COLO668 (cell line): Measurements from ENCODE around the gene TNFSF10.
"Not testable (repeated sequence)": the region's sequence is repeated elsewhere in the genome, so short reads cannot be mapped to it uniquely, and the experiment has no call there.

ENCODE experiments used
- DNase-seq: peaks from one replicate; lab custom pipeline; 2025; ENCODE audit not compliant: unreplicated experiment; lab: John Stamatoyannopoulos, UW

The TNFSF10 gene

DNA sequence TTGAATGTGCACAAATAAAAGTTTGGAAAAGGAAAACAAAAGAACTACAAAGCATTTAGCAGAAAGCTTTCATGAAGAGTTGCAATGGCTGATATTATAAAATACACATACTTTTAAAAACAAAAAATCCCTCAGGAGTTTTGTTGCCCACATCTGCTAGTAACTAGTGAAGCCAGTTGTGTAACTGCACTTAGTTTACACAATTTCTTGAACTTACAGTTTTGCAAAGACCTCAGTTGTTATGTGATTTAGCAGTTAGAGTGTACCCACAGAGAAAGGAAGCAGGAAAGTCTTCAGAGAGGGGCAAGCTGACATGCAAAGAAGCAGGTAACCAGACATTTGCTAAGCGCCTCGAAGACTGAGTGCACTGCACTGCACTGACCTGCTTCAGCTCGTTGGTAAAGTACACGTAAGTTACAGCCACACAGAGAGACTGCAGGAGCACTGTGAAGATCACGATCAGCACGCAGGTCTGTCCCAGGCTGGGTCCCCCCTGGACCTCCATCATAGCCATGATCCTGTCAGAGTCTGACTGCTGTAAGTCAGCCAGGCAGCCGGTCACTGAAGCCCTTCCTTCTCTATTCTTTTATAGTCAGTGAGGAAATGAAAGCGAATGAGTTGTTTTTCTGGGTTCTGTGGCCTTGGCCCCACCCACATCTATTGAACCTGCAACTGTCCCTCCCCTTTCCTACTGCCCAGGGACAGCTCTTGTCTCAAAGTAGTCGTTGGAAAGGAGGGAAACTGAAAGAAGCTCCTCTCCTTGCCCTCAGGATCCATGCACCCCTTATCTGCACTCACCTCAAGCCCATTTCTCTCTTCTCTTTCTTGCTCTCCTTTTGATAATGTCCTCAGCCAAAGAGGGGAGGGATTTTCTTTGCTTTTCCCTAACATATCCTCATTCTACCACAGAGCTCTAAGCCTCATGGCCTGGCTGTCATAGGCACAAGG, at the start of gene TNFSF10:
Gene TNFSF10 (minus strand): TSS at position 560 of the 948 bp plus-strand sequence. CDS start 46 bp downstream, at position 514.
- no peak for DNase-seq

DNA sequence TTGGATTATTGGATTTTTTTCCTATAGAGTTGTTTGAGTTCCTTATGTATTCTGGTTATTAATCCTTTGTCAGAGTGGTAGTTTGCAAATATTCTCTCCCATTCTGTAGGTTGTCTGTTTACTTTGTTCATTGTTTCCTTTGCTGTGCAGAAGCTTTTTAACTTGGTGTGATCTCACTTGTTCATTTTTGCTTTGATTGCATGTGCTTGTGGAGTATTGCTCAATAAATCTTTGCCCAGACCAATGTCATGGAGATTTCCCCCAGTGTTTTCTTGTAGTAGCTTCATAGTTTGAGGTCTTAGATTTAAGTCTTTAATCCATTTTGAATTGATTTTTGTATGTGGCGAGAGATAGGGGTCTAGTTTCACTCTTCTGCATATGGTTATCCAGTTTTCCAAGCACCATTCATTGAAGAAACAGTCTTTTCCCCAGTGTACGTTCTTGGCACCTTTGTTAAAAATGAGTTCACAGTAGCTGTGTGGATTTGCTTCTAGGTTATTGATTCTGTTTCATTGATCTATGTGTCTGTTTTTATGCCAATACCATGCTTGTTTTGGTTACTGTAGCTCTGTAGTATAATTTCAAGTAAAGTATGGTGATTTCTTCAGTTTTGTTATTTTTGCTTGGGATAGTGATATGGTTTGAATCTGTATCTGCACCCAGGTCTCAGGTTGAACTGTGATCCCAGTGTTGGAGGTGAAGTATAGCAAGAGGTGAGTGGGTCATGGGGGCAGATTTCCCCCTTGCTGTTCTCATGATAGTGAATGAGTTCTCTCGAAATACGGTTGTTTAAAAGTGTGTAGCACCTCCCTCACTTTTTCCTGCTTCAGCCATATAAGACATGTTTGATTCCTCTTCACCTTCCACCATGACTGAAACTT, 46.1 kb upstream of the TNFSF10 start:
- DNase-seq, result no peak

DNA sequence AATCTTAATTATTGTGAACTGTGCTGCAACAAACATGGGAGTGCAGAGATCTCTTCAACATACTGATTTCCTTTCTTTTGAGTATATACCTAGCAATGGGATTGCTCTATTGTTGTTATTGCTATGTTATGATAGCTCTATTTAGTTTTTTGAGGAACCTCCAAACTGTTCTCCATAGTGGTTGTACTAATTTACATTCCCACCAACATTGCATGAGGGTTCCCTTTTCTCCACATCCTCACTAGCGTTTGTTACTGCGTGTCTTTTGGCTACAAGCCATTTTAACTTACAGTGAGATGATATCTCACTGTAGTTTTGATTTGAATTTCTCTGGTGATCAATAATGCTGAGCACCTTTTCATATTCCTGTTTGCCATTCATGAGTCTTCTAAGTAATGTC, 45.5 kb upstream of the TNFSF10 start:
- no peak for DNase-seq

DNA sequence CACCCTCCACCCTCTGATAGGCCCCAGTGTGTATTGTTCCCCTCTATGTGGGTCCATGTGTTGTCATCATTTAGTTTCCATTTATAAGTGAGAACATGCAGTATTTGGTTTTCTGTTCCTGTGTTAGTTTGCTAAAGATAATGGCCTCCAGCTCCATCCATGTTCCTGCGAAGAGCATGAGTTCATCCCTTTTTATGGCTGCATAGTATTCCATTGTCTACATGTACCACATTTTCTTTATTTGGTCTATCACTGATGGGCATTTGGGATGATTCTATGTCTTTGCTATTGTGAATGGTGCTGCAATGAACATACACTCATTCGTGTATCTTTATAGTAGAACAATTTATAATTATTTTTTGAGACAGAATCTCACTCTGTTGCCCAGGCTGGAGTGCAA, 43.6 kb upstream of the TNFSF10 start:
- DNase-seq, result not testable (repeated sequence)

DNA sequence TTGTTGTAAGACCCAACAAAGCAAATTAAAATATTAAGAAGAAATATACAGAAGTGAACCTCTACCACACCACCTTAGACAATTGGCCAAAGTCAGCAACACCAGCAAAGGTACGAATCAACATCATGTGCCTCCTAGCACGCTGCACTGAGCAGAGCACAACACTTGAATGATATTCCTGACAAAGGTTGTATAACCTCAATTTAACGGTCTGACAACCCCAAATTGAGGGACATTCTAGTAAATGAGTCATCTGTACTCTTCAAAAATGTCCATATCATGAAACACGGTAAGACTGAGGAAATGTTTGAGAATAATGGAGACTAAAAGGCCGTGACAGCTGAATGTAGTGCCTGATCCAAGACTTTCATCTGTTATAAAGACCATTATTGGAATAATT, 41.3 kb upstream of the TNFSF10 start:
- no peak for DNase-seq

DNA sequence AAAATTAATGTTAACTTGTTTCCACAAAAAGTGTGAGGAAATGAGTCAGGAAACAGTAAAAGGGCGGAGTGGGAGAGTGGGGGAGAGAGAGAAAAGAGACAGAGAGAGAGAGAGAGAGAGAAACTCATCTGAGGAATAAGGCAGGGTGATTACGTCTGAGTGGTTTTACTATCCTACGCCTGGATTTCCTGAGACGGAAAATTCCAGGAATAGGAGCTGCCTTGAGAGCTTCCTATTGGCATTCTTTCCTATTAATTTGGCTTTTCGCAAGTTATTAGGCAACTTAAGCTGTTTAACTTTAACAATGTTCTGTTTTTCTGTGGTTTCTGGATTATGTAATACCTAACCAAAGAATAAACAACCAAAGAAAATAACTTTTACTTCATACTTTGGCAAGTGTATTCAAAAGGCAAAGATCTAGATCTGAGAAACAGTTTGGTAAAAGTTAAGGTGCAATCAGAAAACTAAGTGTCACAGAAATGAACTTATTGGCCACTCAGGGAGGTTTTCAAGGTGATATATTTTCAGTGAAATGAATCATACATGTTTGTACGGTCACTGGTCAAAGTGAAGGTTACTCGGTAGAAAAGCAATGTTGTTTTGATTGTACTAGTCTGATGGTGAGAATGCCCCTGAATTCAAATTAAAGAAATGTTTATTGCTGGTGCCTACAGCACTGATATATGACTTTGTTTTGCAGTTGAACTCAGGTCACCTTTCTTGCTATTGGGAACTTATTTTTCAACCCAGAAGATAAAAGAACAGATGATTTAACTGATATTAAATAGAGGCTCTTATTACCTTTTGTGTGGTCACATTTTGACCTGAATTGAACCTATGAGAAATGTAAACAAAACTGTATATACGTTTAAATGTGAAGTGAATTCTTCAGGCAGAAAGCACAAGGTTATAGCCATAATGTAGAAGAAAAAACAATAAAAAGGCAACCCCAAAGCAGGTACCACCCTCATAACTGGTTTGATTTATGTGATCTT, 39.9 kb upstream of the TNFSF10 start:
- no peak for DNase-seq

DNA sequence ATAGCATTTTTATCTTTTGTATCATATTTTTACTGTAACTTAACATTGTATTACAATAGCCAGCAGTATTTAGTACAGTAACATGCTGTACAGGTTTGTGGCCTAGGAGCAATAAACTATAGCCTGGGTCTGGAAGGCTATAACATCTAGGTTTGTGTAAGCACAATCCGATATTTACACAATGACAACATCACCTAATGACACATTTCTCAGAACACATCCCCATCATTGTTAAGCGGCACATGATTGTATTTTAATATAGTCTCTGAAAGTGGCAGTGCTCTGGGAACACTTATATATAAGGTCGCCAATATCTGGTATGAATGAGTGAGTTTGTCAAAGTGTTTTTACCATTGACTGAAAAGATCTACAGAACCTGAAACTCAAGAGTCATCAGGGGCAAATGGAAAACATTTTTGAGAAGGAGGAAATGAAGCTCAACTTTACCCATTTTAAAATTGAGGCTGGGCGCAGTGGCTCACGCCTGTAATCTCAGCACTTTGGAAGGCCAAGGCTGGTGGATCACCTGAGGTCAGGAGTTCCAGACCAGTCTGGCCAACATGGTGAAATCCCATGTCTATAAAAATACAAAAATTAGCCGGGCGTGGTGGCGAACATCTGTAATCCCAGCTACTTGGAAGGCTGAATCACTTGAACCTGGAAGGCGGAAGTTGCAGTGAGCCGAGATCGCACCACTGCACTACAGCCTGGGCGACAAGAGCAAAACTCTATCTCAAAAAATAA, 38.8 kb upstream of the TNFSF10 start:
- DNase-seq, result no peak

DNA sequence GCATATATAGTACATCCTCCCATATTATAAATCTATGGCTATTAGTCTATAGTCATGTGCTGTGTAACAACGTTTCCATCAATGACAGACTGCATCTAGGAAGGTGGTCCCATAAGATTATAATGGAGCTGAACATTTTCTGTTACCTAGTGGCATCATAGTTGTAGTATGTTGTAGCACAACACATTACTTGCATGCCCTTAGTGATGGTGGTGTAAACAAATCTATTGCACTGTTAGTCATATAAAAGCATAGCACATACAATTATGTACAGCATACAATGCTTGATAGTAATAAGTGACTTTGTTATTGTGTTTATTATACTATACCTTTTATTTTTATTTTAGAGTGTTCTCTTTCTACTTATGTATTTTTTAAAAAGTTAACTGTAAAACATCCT, 37.4 kb upstream of the TNFSF10 start:
- no peak for DNase-seq

DNA sequence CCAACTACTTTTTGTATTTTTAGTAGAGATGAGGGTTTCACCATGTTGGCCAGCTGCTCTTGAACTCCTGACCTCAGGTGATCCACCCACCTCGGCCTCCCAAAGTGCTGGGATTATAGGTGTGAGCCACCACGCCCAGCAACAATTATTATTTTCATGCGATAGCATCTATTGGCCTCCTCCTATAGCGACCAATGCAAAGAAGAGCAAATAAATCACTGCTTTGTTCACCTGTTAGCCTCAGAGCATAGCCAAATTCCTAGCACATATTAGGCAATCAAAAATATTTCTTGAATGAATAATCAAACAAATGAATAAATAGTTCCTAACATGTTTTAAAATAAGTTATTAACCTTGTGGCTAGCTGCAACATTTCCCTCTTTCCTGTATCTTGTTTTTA, 36.8 kb upstream of the TNFSF10 start:
- no peak for DNase-seq

DNA sequence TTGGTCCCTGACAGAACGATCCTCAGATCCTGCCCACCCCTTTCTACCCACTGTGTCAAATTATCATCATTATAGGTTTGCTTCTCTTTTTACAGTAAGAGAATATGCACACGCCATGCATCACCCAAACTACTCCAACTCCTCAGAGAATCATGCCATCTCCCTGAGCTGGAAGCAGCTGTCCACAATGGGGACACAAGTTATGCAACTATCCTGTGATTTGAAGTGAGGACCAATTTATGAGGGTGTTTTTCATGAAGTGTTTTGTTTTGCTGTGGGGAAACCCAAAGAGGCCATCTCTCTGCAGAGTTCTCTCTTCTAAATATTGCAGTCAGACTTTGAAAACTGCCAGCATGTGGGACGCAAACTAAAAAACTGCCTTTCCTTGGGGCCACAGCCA, 35.8 kb upstream of the TNFSF10 start:
- DNase-seq, result no peak

DNA sequence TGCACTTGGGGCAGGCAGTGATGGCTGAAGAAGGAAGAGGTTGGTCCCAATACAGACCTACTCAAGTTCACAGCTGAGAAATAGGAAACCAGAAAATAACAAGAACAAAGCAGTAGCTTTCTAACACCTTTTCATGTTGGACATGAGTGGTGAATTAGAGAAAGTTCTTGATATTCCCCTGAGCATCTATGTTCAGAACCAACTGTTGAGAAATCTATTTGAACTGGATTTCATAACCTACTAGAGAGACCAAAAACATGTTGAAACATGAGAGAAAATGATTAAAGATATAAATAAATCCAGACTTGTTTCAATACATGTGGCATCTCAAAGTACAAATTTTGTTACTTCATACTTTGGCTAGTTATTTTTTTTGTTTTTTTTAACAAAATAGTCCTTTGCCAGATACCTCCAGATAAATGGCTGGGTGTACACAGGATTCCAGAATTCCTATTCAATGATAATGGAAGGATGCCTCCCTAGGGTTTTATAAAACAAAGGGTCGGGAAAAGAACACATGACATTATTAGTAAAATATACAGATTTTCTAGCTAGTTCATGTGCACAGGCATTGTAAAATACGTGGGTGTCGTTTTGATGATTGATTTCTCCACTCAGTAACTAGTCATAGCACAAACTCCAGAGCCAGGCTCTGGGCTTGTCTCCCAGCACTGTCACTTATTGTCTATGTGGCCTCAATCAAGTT, 34.4 kb upstream of the TNFSF10 start:
- no peak for DNase-seq

DNA sequence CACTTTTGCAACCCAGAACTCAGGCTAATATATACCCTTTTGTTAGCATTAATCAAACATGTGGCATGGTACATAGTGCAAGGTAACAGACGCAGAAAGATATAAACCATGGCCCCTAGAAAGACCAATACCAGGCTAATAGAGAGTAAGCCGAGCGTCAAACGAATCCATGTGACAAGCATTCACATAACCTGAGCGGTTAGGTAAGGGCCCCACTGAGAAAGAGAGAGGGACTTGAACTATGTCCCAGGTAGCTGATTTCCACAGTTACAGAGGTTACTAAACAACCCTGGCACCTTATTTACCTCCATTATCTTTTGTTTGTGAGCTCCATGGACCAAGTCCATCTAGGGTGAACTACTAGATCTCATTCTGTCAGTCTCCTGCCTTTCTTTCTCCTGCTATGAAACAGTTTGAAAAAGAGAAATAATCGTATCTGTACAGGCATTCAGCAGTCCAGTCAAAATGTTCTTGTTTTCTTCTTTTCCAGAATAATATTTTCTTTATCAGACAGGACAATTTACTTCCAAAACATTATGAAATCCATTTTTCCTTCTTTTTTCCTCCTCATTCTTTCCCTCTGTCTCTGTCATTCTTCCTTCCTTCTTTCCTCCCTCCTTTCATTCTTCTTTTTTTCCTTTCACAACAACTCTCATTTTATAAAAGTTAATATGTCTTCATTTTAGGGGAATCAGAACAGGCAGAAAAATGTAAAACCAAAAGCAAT, 30.5 kb upstream of the TNFSF10 start:
- DNase-seq, result no peak

DNA sequence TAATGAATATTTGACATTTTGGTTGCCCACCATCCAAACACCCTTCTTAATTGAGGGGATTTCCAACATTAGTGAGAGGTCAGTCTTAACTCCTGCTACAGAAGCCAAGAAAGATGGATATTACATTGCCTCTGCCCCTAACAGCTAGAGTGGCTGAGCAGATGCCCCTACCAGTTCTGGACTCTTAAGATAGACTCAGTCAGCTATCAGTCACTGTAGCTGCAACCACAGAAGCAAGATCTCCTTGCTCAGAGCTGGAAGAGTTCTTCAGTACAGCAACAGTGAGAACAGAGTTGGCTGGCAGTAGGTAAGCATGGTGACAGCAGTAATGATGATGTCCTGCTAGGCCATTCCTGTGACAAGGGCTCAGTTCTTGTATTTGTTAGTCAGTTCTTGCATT, 29.4 kb upstream of the TNFSF10 start:
- DNase-seq, result no peak

DNA sequence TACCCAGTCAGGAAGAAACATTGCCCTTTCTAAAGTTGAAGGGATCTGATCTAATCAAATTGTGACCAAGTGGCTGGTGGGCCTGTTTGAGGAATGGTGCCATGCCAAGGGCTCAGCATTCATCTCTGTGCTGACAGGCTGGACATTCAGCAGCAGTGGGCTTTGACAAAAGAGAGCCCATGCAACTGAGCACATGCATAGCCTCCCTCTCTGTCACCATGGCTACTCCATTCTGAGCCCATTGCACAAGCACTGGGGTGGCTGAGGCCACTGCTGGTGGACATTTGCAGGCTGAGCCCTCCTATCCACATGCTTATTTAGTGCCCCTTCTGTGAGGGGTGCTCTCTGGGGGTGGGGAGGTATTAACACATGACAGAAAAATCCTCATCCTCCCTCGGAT, 28.6 kb upstream of the TNFSF10 start:
- DNase-seq, result no peak

DNA sequence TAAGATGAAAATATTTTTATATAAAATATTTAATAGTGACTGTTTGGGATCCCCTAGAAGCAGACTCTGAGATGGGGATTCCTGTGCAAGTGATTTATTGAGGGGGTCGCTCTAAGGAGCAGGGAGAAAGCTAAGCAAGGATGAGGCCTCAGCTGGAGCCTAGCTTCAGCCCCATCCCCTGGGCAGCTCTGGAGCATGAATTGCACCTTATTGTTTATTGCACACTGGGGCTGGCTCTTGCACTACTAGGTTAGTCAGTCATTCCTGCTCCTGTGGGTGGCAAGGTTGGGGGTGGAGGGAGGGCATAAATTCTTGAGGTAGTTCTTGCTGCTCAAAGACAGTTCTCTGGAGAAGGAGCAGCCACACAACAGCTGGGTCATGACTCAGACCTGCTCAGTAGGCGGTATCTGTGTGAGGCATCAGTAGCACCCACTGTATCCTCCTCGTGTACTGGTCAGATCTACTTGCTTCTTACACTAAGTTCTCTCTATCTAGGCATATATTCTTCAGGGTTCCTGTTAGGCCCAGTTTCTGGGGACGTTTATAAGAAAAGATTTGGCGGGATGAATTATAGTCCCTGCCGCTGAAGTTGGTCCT, 27.2 kb upstream of the TNFSF10 start:
- no peak for DNase-seq

DNA sequence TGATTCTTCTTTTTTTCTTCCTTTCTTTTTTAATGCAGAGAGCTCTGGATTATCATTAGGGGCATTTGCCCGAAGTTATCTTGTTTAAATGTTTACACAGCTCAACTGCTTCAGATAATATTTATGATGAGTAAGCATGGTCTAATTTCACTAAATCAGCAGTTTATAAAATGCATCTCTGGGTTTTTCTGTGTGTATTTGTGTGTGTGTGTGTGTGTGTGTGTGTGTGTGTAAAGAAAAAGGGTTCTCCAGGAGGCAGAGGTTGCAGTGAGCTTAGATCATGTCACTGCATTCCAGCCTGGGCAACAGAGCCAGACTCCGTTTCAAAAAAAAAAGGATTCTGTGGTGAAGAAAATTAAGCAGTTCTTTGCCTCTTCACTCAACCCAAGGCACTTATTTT, 25.9 kb upstream of the TNFSF10 start:
- no peak for DNase-seq

DNA sequence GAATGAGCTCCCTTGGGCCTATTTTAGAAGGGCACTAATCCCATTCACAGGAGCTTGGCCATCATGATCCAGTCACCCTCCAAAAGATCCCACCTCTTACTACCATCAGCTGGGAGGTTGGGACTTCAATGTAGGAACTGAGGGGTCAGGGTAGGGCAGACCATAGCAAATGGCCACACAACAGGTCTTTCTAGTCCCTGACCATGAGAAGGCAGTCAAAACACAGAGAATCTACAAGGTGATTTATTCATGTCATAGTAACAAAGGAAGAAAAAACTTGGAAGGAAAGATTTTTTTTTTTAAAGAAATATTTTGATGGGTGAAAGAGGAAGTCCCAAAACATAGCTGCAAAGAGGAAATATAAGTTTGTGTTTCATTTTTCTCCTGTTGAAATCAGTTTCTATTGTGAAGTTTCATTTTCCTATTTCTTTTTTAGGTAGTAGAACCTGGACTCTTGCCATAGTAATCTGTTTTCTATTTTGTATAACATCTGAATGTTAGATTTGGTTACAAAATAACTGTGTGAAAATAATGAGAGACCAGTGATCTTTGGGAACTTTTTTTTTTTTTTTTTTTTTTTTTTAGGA, 23.5 kb upstream of the TNFSF10 start:
- DNase-seq, result no peak

DNA sequence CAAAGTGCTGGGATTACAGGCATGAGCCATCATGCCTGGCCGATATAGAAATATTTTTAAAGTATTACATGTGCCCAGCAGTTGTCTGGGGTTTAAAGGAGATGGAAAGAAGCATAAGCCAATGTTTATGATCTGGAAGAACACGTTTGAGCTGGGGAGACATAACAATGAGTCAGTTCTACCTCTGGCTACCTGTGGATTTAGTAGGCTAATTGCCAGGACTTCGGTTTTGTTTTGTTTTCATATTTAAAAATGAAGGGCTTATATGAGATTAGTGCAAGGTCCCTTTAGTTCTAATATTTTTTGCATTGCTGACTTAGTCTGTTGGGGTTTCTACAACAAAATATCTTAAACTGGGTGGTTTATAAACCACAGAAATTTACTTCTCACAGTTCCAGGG, 22.9 kb upstream of the TNFSF10 start:
- DNase-seq, result no peak
